ENCODE results near the gene MAGI2.

GRCh38 chr7:78357709-78358108 lies 1095.8 kb downstream of the MAGI2 start:
- TF ChIP-seq EZH2 (IDR thresholded peaks at IDR 0.05; ENCODE audit: borderline replicate concordance, low read depth, low read length, severe bottlenecking) (no peak), CTCF (IDR thresholded peaks at IDR 0.05; ENCODE audit: extremely low read depth in 1 of 2, insufficient read depth in 1 of 2, low read depth in 1 of 2, low read length in 2 of 2) (no peak), POLR2AphosphoS5 (IDR thresholded peaks at IDR 0.05; ENCODE audit: insufficient read depth, low read depth, low read length) (no peak), GATA2 (IDR thresholded peaks at IDR 0.05; ENCODE audit: insufficient read depth, insufficient read length, low read depth, low read length) (no peak), POLR2A (IDR thresholded peaks at IDR 0.05; ENCODE audit: low read depth, low read length) (no peak), JUN (IDR thresholded peaks at IDR 0.05; ENCODE audit: borderline replicate concordance, insufficient read depth, insufficient read length, low read depth) (no peak), MYC (IDR thresholded peaks at IDR 0.05; ENCODE audit: low read depth, low read length) (no peak), FOS (IDR thresholded peaks at IDR 0.05; ENCODE audit: borderline replicate concordance, insufficient read depth, low read length) (no peak)
